Erythroblast (primary cell): ENCODE results near the gene ERCC1.

Experiments
- GATA1 ChIP-seq: IDR thresholded peaks from 2 replicates; pipeline ENCODE4 v1.6.1; 2011; ENCODE audit warnings: low read depth, mild to moderate bottlenecking, control low read depth, low read length, moderate library complexity
- POLR2A ChIP-seq: IDR thresholded peaks from 2 replicates; pipeline ENCODE4 v1.6.1; 2011; ENCODE audit warnings: mild to moderate bottlenecking, low read length

- TF ChIP-seq POLR2A: no peak
- no peak for TF ChIP-seq GATA1
Measured at GRCh38 chr19:45413497-45413896, 10.2 kb downstream of the ERCC1 start.
